K562 (cell line): Measurements from ENCODE around the gene P2RX3. TPM values are rescaled to one million over a fixed set of nuclear protein-coding genes. Genes with fewer than 3 reads are reported as not detected.
"Not testable (repeated sequence)": the region's sequence is repeated elsewhere in the genome, so short reads cannot be mapped to it uniquely, and the experiment has no call there.

Experiments
- ATAC-seq: fragments of 200-7000 bp; cut with Tn5 transposase; 3 replicates; pipeline ENCODE4 v1.9.1; 2020; ENCODE audit warnings: moderate library complexity
- BruUV-seq: library from RNA; stranded (reverse); fragments of 400-500 nt; replicated peaks from 2 replicates; lab custom pipeline; 2021; lab: Mats Ljungman, UMichigan
- CTCF ChIA-PET: fragments of 300-600 bp; formaldehyde crosslinking; extraction: SDS; loops from one replicate; lab custom pipeline; 2021; ENCODE audit warnings: low intra/inter-chr PET ratio; lab: Yijun Ruan, JAX
- POLR2A ChIA-PET: fragments of 300-600, 350-650 bp; sonication (Branson Sonifier 250); formaldehyde crosslinking; extraction: SDS; loops from one replicate; lab custom pipeline; 2021; ENCODE audit warnings: antibody characterized with exemption, inconsistent platforms; lab: Yijun Ruan, JAX
- DNase-seq, 4 experiments: peaks; one replicate each; pipeline versions ENCODE4 v3.0.0 to v3.0.0-alpha.2; 2011 to 2018; ENCODE audit warnings: low spot score in 3 of 4, mixed read lengths in 3 of 4; ENCODE audit errors: extremely low read depth in 1 of 4
- FAIRE-seq: peaks from 2 replicates; lab custom pipeline; 2011; peaks lifted over from hg19 to GRCh38; lab: Jason Lieb, UNC
- H2AFZ ChIP-seq: 2 replicates; pipeline ENCODE4 v1.6.0; 2011; ENCODE audit warnings: low read depth, low read length, control low read depth, inconsistent platforms
- H3K27ac ChIP-seq: fragments of 200-600 bp; 3 replicates; pipeline ENCODE4 v1.8.0; 2011; ENCODE audit warnings: low read depth, mild to moderate bottlenecking, control low read depth, inconsistent platforms, low read length, moderate library complexity, mixed read lengths; ENCODE audit errors: extremely low read depth
- H3K27me3 ChIP-seq, 2 experiments: fragments of 300-600 bp in 1 of 2; 2 replicates in 1 of 2; 3 replicates in 1 of 2; pipeline versions ENCODE4 v1.6.0 to v1.8.0; 2011; ENCODE audit warnings: inconsistent platforms in 2 of 2, low read length in 2 of 2, mild to moderate bottlenecking in 1 of 2, mixed read lengths in 1 of 2, moderate library complexity in 1 of 2; ENCODE audit not compliant: control insufficient read depth in 2 of 2, insufficient read depth in 2 of 2
- H3K36me3 ChIP-seq: fragments of 300-600 bp; 3 replicates; pipeline ENCODE4 v1.8.0; 2011; ENCODE audit warnings: mild to moderate bottlenecking, low read length, inconsistent platforms; ENCODE audit not compliant: control insufficient read depth, insufficient read depth
- H3K4me1 ChIP-seq, 2 experiments: fragments of 200-600 bp in 1 of 2; replicated peaks in 1 of 2; 2 replicates in 1 of 2; 3 replicates in 1 of 2; pipeline versions ENCODE4 v1.5.1 to v1.8.0; 2011; ENCODE audit warnings: inconsistent platforms in 2 of 2, low read length in 2 of 2, mild to moderate bottlenecking in 1 of 2, mixed read lengths in 1 of 2, moderate library complexity in 1 of 2; ENCODE audit not compliant: control insufficient read depth in 2 of 2, insufficient read depth in 2 of 2
- H3K4me2 ChIP-seq: 2 replicates; pipeline ENCODE4 v1.6.1; 2011; ENCODE audit warnings: low read length, control low read depth, inconsistent platforms, mixed read lengths; ENCODE audit not compliant: insufficient read depth
- H3K4me3 ChIP-seq: fragments of 200-600 bp; sonication (generic), shearing (Covaris generic); 2 replicates; pipeline ENCODE4 v1.5.1; 2016; ENCODE audit warnings: control low read depth, inconsistent platforms
- H3K79me2 ChIP-seq: fragments of 200-600 bp; 3 replicates; pipeline ENCODE4 v1.8.0; 2011; ENCODE audit warnings: low read length, inconsistent platforms; ENCODE audit not compliant: control insufficient read depth, insufficient read depth
- H3K9ac ChIP-seq, 2 experiments: 2 replicates each; pipeline versions ENCODE4 v1.6.0 to v1.6.1; 2011; ENCODE audit warnings: low read depth in 2 of 2, low read length in 2 of 2, control low read depth in 1 of 2, inconsistent platforms in 1 of 2, mild to moderate bottlenecking in 1 of 2, mixed read lengths in 1 of 2; ENCODE audit not compliant: insufficient read depth in 1 of 2
- H3K9me1 ChIP-seq: one replicate; pipeline ENCODE4 v1.6.0; 2011; ENCODE audit warnings: inconsistent platforms, mild to moderate bottlenecking, low read length, moderate library complexity; ENCODE audit not compliant: control insufficient read depth, insufficient read depth
- H3K9me3 ChIP-seq: replicated peaks from 2 replicates; pipeline ENCODE4 v1.5.1; 2011; ENCODE audit warnings: low read depth, low read length, inconsistent platforms; ENCODE audit not compliant: control insufficient read depth, insufficient read depth
- H4K20me1 ChIP-seq: replicated peaks from 2 replicates; pipeline ENCODE4 v1.6.1; 2011; ENCODE audit warnings: low read length, inconsistent platforms, mixed read lengths; ENCODE audit not compliant: control insufficient read depth, insufficient read depth
- CHD4 ChIP-seq: fragments of 200-600 bp; sonication (generic); IDR thresholded peaks from 3 replicates; pipeline ENCODE4 v1.6.1; 2012; ENCODE audit warnings: low read depth, mild to moderate bottlenecking, mixed read lengths, low read length, inconsistent platforms; ENCODE audit not compliant: insufficient read depth, insufficient replicate concordance, poor library complexity, severe bottlenecking
- MEF2D ChIP-seq: conservative IDR thresholded peaks from 2 replicates; pipeline ENCODE4 v1.6.1; 2016; ENCODE audit warnings: low read depth, missing genetic modification characterization, missing compliant biosample characterization
- WGBS: fragments of 100-300 bp; shearing (Covaris generic); methylation state at CpG from one replicate; pipeline ENCODE4 v1.1.6; 2016; ENCODE audit warnings: low coverage, mixed read lengths; ENCODE audit not compliant: insufficient coverage; ENCODE audit errors: missing lambda C conversion rate; 5-methylcytosine and 5-hydroxymethylcytosine counted together
- in situ Hi-C: fragments of 300-500 bp; cut with MboI; formaldehyde crosslinking; loops from 4 replicates; pipeline ENCODE4 v1.15.0; 2018; ENCODE audit warnings: inconsistent platforms, mixed read lengths
- intact Hi-C: fragments of 100-400 bp; cut with micrococcal nuclease; formaldehyde crosslinking; loops from 2 replicates; pipeline ENCODE4 v1.14.2; 2022
- polyA plus RNA-seq, 8 experiments: library from polyadenylated mRNA; depleted of rRNA in 4 of 8; stranded (reverse) in 5 of 8; unstranded in 3 of 8; fragments of >200 nt; fragmentation: Nextera tagmentation in 2 of 8; fragmentation: Illumina TruSeq in 1 of 8; extraction: Ambion mirVana in 2 of 8; extraction: Trizol in 1 of 8; gene quantifications; 2 replicates each; pipeline versions ENCODE4 v1.2.1 to v1.2.3, GENCODE V29; 2011 to 2014; ENCODE audit warnings: inconsistent platforms in 1 of 8, missing spikeins in 1 of 8
- total RNA-seq, 7 experiments: library from RNA; depleted of rRNA in 6 of 7; stranded (reverse); fragments of >200 nt in 6 of 7; fragmentation: Illumina TruSeq in 2 of 7; extraction: Trizol in 2 of 7; gene quantifications; 2 replicates each; pipeline versions ENCODE4 v1.2.1 to v1.2.3, GENCODE V29; 2011 to 2021; ENCODE audit warnings: low replicate concordance in 1 of 7

Gene P2RX3
- total and polyA plus RNA-seq, 9 of the 15 experiments (the other 6 are each of a cell fraction or from before 2014, with no cell fraction given) = not detected

- BruUV-seq, H3K4me2 ChIP-seq, intact Hi-C loops, CTCF ChIA-PET, H3K27ac ChIP-seq, in situ Hi-C loops, H3K27me3 ChIP-seq, DNase-seq, H3K9ac ChIP-seq, ATAC-seq, FAIRE-seq, H4K20me1 ChIP-seq, H3K9me1 ChIP-seq, H3K9me3 ChIP-seq, H3K4me3 ChIP-seq: not testable (repeated sequence)
- peaks cover 29% of the 10 kb centered on the region for H3K36me3 ChIP-seq
- POLR2A ChIA-PET = interaction anchor here (3.0 kb wide), 1 partner anchor 11 kb away, joined by 28 read pairs; the partner anchor contains the start of gene TNKS1BP1
- H2AFZ ChIP-seq = peak overlapping the region; percentile 99
- H3K4me1 ChIP-seq = peaks cover 10 to 23% of the 10 kb centered on the region in 2 experiments; a peak in 4 of 5 replicates
- H3K79me2 ChIP-seq = peaks cover 40% of the 10 kb centered on the region
- 82% methylated on average over 6 of the region's 6 CpGs for WGBS
Observed at GRCh38 chr11:57336856-57337255, 1.3 kb upstream of the P2RX3 start.

DNA sequence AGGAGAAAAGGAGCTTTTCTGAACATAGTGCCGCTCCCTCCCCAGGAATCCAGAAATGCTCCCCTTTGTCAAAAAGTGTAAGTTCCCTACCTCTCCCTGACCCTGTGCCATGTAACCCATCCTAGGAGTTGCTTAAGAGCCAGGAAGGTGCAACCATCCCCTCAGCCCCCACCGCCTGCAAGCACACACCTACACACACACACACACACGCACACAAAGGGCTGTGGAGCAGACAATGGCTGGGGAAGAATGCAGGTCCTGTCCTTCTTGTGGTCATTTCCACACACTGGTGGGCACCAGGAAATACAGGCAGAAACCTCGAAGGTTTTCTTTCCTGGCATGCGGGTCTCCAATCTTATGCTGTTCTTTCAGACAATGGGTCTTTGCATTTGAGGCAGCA is 1.2 kb downstream of the P2RX3 start:
- no peak overlapping the region for H3K4me3 ChIP-seq
- CTCF ChIA-PET = interaction anchor here (0.7 kb wide), 1 partner anchor 337 kb away, joined by 3 read pairs; no protein-coding TSS in a partner anchor
- intact Hi-C loops (no loop called here), in situ Hi-C loops (no loop called here)
- peaks cover 4% of the 10 kb centered on the region for H3K36me3 ChIP-seq
- 46% methylated on average over 4 of the region's 5 CpGs for WGBS
- no peak overlapping the region for H3K27ac ChIP-seq
- no peaks in the 10 kb centered on the region; a peak in 2 of 5 replicates for H3K27me3 ChIP-seq
- no TSS peak for BruUV-seq
- POLR2A ChIA-PET = interaction anchor here (0.6 to 1.3 kb wide), 3 partner anchors 10 to 302 kb away, joined by 3 to 6 read pairs (median 4); partner anchors contain the start of gene TNKS1BP1
- no peak for FAIRE-seq
- TF ChIP-seq MEF2D = no peak
- no peak for TF ChIP-seq CHD4
- H3K9me1 ChIP-seq = no peaks in the 10 kb centered on the region
- H3K79me2 ChIP-seq = peaks cover 19% of the 10 kb centered on the region
- H3K4me1 ChIP-seq = peaks cover 10 to 17% of the 10 kb centered on the region in 2 experiments; a peak in 4 of 5 replicates
- no peak overlapping the region for H3K4me2 ChIP-seq
- DNase-seq = no peak
- H2AFZ ChIP-seq = 0 out of 2 replicates have a peak overlapping the region, but pooled peaks have one; percentile 4
- no peak for ATAC-seq
- no peak overlapping the region for H3K9ac ChIP-seq
- H3K9me3 ChIP-seq = no peaks in the 10 kb centered on the region
- H4K20me1 ChIP-seq = no peaks in the 10 kb centered on the region
